ENCODE measurements around the gene GFRAL. TPM values are rescaled to one million over a fixed set of nuclear protein-coding genes. Genes with fewer than 3 reads are reported as not detected.

The GFRAL gene
- total RNA-seq, 1 donor = not detected

DNA sequence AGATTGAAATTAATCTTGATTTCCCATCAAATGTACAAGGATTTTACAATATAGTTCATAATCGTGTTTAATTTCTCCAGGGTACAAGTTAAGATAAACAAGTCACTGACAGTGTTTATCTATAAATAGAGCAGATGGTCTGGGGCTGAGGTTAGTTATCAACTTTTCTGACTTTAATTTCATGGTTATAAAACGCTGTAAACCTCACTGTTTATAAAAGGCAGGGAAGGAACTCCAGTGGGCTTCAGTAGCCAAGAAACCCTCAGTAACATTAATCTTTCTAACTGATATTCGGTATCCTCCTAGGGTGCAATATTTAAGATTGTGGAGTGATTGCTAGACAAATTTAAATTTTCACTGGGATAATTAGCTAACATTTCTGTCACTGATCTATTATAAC, 68.6 kb downstream of the GFRAL start:
- H3K27ac ChIP-seq (ENCODE audit: low read depth, low read length) = no peak overlapping the region
- no peaks in the 10 kb centered on the region for H4K20me1 ChIP-seq (ENCODE audit: insufficient read depth, low read length)
- no peak overlapping the region for H2AFZ ChIP-seq (ENCODE audit: low read length)
- no peaks in the 10 kb centered on the region for H3K79me2 ChIP-seq (ENCODE audit: insufficient read depth, low read length)
- no peaks in the 10 kb centered on the region for H3K27me3 ChIP-seq (ENCODE audit: insufficient read depth, low read length)
- H3K4me1 ChIP-seq (ENCODE audit: insufficient read depth, low read length) = no peaks in the 10 kb centered on the region
- H3K4me3 ChIP-seq (ENCODE audit: insufficient read depth, low read length) = no peak overlapping the region
- TF ChIP-seq, protein P1, sequence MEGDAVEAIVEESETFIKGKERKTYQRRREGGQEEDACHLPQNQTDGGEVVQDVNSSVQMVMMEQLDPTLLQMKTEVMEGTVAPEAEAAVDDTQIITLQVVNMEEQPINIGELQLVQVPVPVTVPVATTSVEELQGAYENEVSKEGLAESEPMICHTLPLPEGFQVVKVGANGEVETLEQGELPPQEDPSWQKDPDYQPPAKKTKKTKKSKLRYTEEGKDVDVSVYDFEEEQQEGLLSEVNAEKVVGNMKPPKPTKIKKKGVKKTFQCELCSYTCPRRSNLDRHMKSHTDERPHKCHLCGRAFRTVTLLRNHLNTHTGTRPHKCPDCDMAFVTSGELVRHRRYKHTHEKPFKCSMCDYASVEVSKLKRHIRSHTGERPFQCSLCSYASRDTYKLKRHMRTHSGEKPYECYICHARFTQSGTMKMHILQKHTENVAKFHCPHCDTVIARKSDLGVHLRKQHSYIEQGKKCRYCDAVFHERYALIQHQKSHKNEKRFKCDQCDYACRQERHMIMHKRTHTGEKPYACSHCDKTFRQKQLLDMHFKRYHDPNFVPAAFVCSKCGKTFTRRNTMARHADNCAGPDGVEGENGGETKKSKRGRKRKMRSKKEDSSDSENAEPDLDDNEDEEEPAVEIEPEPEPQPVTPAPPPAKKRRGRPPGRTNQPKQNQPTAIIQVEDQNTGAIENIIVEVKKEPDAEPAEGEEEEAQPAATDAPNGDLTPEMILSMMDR (IDR thresholded peaks at IDR 0.05; ENCODE audit: extremely low read depth, low read depth, low read length) = no peak
- H3K36me3 ChIP-seq (ENCODE audit: insufficient read depth, low read length) = no peaks in the 10 kb centered on the region
- no peaks in the 10 kb centered on the region for H3K9me3 ChIP-seq (ENCODE audit: low read depth, low read length)
- H3K4me2 ChIP-seq (ENCODE audit: insufficient read depth, low read length) = no peak overlapping the region
- DNase-seq (ENCODE audit: insufficient read length, low spot score, missing footprints) = no peak

DNA sequence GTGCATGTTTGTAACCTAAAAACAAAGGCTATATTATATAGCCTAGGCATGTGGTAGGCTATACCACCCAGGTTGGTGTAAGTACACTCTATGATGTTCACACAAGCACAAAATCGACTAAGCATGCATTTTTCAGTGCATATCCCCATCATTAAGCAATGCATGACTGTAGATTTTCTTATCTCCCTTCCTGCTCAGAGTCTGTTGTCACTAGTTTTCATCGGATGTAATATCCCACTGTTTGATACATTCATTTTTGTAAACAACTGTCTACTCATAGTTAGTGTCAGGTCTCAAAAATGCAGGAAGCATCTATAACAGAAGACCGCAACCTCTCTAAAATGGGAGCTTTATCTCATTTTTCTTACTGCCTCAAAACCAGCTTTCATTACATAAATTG, 70.7 kb downstream of the GFRAL start:
- H3K4me1 ChIP-seq (ENCODE audit: insufficient read depth, low read length) = no peaks in the 10 kb centered on the region
- H3K27me3 ChIP-seq (ENCODE audit: insufficient read depth, low read length) = no peaks in the 10 kb centered on the region
- no peaks in the 10 kb centered on the region for H3K79me2 ChIP-seq (ENCODE audit: insufficient read depth, low read length)
- H3K4me2 ChIP-seq (ENCODE audit: insufficient read depth, low read length) = no peak overlapping the region
- DNase-seq (ENCODE audit: insufficient read length, low spot score, missing footprints) = no peak
- no peaks in the 10 kb centered on the region for H3K36me3 ChIP-seq (ENCODE audit: insufficient read depth, low read length)
- H3K4me3 ChIP-seq (ENCODE audit: insufficient read depth, low read length) = no peak overlapping the region
- H3K27ac ChIP-seq (ENCODE audit: low read depth, low read length) = no peak overlapping the region
- H2AFZ ChIP-seq (ENCODE audit: low read length) = no peak overlapping the region
- H3K9me3 ChIP-seq (ENCODE audit: low read depth, low read length) = no peaks in the 10 kb centered on the region
- TF ChIP-seq, protein P1 (IDR thresholded peaks at IDR 0.05; ENCODE audit: extremely low read depth, low read depth, low read length) = no peak
- no peaks in the 10 kb centered on the region for H4K20me1 ChIP-seq (ENCODE audit: insufficient read depth, low read length)

DNA sequence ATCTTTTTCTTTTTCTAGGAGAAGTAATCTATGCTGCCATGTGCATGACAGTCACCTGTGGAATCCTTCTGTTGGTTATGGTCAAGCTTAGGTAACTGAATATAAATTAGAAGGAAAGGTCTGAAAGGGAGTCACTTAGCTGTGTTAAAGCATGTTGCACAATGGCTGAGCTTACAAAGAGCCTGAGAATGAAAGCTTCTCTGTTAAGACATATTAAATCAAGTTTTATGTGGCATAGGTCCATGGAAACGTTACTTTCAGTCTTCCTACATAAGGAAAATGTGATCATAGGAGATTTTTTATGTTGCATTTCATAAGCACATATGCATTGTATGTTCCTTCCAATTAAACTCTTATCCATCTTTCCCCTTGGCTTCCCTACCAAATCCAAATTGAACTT, 72.1 kb downstream of the GFRAL start:
- Histone ChIP-seq H3K27ac (ENCODE audit: low read depth, low read length) (no peak overlapping the region), H3K4me3 (ENCODE audit: insufficient read depth, low read length) (no peak overlapping the region), H2AFZ (ENCODE audit: low read length) (no peak overlapping the region), H3K36me3 (ENCODE audit: insufficient read depth, low read length) (no peaks in the 10 kb centered on the region), H3K27me3 (ENCODE audit: insufficient read depth, low read length) (no peaks in the 10 kb centered on the region), H3K4me1 (ENCODE audit: insufficient read depth, low read length) (no peaks in the 10 kb centered on the region), H3K79me2 (ENCODE audit: insufficient read depth, low read length) (no peaks in the 10 kb centered on the region), H3K9me3 (ENCODE audit: low read depth, low read length) (no peaks in the 10 kb centered on the region), H3K4me2 (ENCODE audit: insufficient read depth, low read length) (no peak overlapping the region), H4K20me1 (ENCODE audit: insufficient read depth, low read length) (no peaks in the 10 kb centered on the region)
- DNase-seq (ENCODE audit: insufficient read length, low spot score, missing footprints) = no peak
- TF ChIP-seq, protein P1 (IDR thresholded peaks at IDR 0.05; ENCODE audit: extremely low read depth, low read depth, low read length) = no peak

DNA sequence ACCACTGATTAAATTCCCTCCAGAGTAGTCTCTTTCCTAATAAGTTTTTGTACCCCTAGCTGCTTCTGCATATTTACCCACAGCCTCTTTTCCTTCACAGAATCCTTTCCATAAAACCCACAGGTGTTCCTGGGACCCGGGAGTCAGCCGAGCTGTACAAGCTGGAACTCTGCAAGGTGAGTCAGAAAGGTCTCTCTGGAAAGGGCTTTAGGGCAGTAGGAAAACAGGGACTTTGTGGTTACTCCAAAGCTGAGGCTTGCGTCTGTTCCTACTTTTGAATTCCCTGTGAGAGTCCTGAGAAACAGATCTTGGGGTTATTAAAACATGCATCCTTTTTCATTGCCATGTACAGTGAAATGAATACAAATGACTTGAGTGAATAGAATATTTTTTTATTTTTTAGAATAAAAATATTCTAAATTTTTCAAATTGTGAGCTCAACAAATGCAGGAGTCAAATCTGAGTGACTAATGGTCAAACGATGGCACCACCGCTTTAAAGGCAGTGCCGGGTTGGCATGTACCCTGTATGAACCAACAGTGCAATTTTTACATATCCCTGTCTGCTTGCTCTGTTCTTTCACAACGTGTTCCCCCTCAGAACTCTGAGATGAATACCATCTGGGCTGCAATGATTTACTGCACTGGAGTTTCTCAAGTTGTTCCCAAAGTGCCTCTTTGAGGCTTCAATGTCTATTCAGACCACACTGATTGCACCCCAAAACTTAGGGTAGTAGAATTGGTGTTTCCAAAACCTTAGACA, 78.4 kb downstream of the GFRAL start:
- Histone ChIP-seq H2AFZ (ENCODE audit: low read length) (no peak overlapping the region), H3K9me3 (ENCODE audit: low read depth, low read length) (no peaks in the 10 kb centered on the region), H4K20me1 (ENCODE audit: insufficient read depth, low read length) (no peaks in the 10 kb centered on the region), H3K4me2 (ENCODE audit: insufficient read depth, low read length) (no peak overlapping the region), H3K79me2 (ENCODE audit: insufficient read depth, low read length) (no peaks in the 10 kb centered on the region), H3K36me3 (ENCODE audit: insufficient read depth, low read length) (no peaks in the 10 kb centered on the region), H3K4me3 (ENCODE audit: insufficient read depth, low read length) (no peak overlapping the region), H3K4me1 (ENCODE audit: insufficient read depth, low read length) (no peaks in the 10 kb centered on the region), H3K27ac (ENCODE audit: low read depth, low read length) (no peak overlapping the region), H3K27me3 (ENCODE audit: insufficient read depth, low read length) (no peaks in the 10 kb centered on the region)
- TF ChIP-seq, protein P1 (IDR thresholded peaks at IDR 0.05; ENCODE audit: extremely low read depth, low read depth, low read length) = no peak
- DNase-seq (ENCODE audit: insufficient read length, low spot score, missing footprints) = no peak
